HG02870 (cell line): Measurements from ENCODE around the gene CELF1.
"Not testable (repeated sequence)": the region's sequence is repeated elsewhere in the genome, so short reads cannot be mapped to it uniquely, and the experiment has no call there.

Experiments used
- ATAC-seq: cut with Tn5 transposase; IDR thresholded peaks from one replicate; pipeline ENCODE4 v1.9.1; 2021; ENCODE audit warnings: mild to moderate bottlenecking, moderate library complexity; ENCODE audit not compliant: unreplicated experiment

CELF1 gene

GRCh38 chr11:47488674-47489394, 64.1 kb downstream of the CELF1 start:
- no peak for ATAC-seq

GRCh38 chr11:47488111-47488510, 64.8 kb downstream of the CELF1 start:
- ATAC-seq, result no peak

GRCh38 chr11:47487421-47487820, 65.5 kb downstream of the CELF1 start:
- ATAC-seq, result no peak

- ATAC-seq, result no peak
These were observed 67.8 kb downstream of the CELF1 start for GRCh38 chr11:47485107-47485506.

- ATAC-seq, result no peak
These were observed 69.5 kb downstream of the CELF1 start for GRCh38 chr11:47483457-47483856.

- ATAC-seq, result no peak
These were observed 72.2 kb downstream of the CELF1 start for GRCh38 chr11:47480762-47481161.

- ATAC-seq, result no peak
These were observed 74.1 kb downstream of the CELF1 start for GRCh38 chr11:47478651-47479329.

GRCh38 chr11:47477753-47478152, 75.2 kb downstream of the CELF1 start:
- ATAC-seq, result no peak

- no peak for ATAC-seq
These were observed 75.6 kb downstream of the CELF1 start for GRCh38 chr11:47477323-47477722.

GRCh38 chr11:47470671-47471070, 82.3 kb downstream of the CELF1 start:
- ATAC-seq, result no peak

GRCh38 chr11:47469361-47470179, 83.4 kb downstream of the CELF1 start:
- no peak for ATAC-seq

GRCh38 chr11:47468598-47469214, 84.2 kb downstream of the CELF1 start:
- no peak for ATAC-seq

- no peak for ATAC-seq
These were observed 85.6 kb downstream of the CELF1 start for GRCh38 chr11:47467357-47467756.

GRCh38 chr11:47466701-47467250, 86.2 kb downstream of the CELF1 start:
- no peak for ATAC-seq

GRCh38 chr11:47466201-47466600, 86.7 kb downstream of the CELF1 start:
- ATAC-seq, result no peak

- ATAC-seq, result no peak
These were observed 88.4 kb downstream of the CELF1 start for GRCh38 chr11:47464483-47464882.

- ATAC-seq, result no peak
These were observed 91.1 kb downstream of the CELF1 start for GRCh38 chr11:47461876-47462275.

- no peak for ATAC-seq
These were observed 92.2 kb downstream of the CELF1 start for GRCh38 chr11:47460571-47461235.

GRCh38 chr11:47454258-47454671, 98.7 kb downstream of the CELF1 start:
- ATAC-seq, result not testable (repeated sequence)

- ATAC-seq, result no peak
These were observed 99.6 kb downstream of the CELF1 start for GRCh38 chr11:47453365-47453764.
